HepG2 (cell line): ENCODE data around the gene POLQ. TPM values are rescaled to one million over a fixed set of nuclear protein-coding genes. Genes with fewer than 3 reads are reported as not detected.

Experiments used
- ATAC-seq: fragments of 200-7000 bp; cut with Tn5 transposase; 3 replicates; pipeline ENCODE4 v1.9.1; 2020; ENCODE audit warnings: mild to moderate bottlenecking, moderate library complexity
- BruUV-seq: library from RNA; stranded (reverse); fragments of 400-500 nt; replicated peaks from 2 replicates; lab custom pipeline; 2021; lab: Mats Ljungman, UMichigan
- CTCF ChIA-PET: fragments of 300-600 bp; formaldehyde crosslinking; extraction: SDS; loops from one replicate; lab custom pipeline; 2021; ENCODE audit warnings: low total read pairs, inconsistent platforms, low intra/inter-chr PET ratio; lab: Yijun Ruan, JAX
- POLR2A ChIA-PET: fragments of 350-600 bp; sonication (Branson Sonifier 250); formaldehyde crosslinking; loops from one replicate; lab custom pipeline; 2020; ENCODE audit warnings: antibody characterized with exemption, inconsistent platforms; lab: Yijun Ruan, JAX
- DNase-seq: peaks from one replicate; pipeline ENCODE4 v3.0.0-alpha.2; 2015; ENCODE audit warnings: low spot score
- FAIRE-seq: peaks from 3 replicates; lab custom pipeline; 2011; peaks lifted over from hg19 to GRCh38; lab: Jason Lieb, UNC
- H2AFZ ChIP-seq: one replicate; pipeline ENCODE4 v1.6.1; 2011; ENCODE audit warnings: low read length, inconsistent platforms
- H3K27ac ChIP-seq: fragments of 300-600 bp; 3 replicates; pipeline ENCODE4 v1.8.0; 2011; ENCODE audit warnings: mixed run types, mild to moderate bottlenecking, mixed read lengths, low read length, inconsistent platforms; ENCODE audit not compliant: insufficient read depth; ENCODE audit errors: extremely low read length
- H3K27me3 ChIP-seq, 2 experiments: fragments of 200-600 bp in 1 of 2; 2 replicates in 1 of 2; 3 replicates in 1 of 2; pipeline versions ENCODE4 v1.6.0 to v1.8.0; 2011; ENCODE audit warnings: low read length in 2 of 2, mild to moderate bottlenecking in 2 of 2, moderate library complexity in 2 of 2, inconsistent platforms in 1 of 2; ENCODE audit not compliant: insufficient read depth in 2 of 2, control insufficient read depth in 1 of 2
- H3K36me3 ChIP-seq, 2 experiments: fragments of 200-600 bp in 1 of 2; replicated peaks in 1 of 2; 2 replicates in 1 of 2; 3 replicates in 1 of 2; pipeline versions ENCODE4 v1.5.1 to v1.8.0; 2011; ENCODE audit warnings: low read length in 2 of 2, inconsistent platforms in 1 of 2; ENCODE audit not compliant: insufficient read depth in 2 of 2, control insufficient read depth in 1 of 2
- H3K4me1 ChIP-seq: 2 replicates; pipeline ENCODE4 v1.5.1; 2012; ENCODE audit warnings: low read length, inconsistent platforms; ENCODE audit not compliant: insufficient read depth
- H3K4me2 ChIP-seq: 2 replicates; pipeline ENCODE4 v1.6.0; 2011; ENCODE audit warnings: low read depth, low read length, inconsistent platforms
- H3K4me3 ChIP-seq, 3 experiments: fragments of 200-600 bp in 1 of 3; sonication (generic), shearing (Covaris generic) in 1 of 3; replicated peaks in 1 of 3; 2 replicates each; pipeline ENCODE4 v1.5.1; 2011 to 2016; ENCODE audit warnings: low read length in 3 of 3, inconsistent platforms in 2 of 3, low read depth in 2 of 3, mild to moderate bottlenecking in 2 of 3, control low read depth in 1 of 3, mixed read lengths in 1 of 3; ENCODE audit not compliant: insufficient read depth in 1 of 3
- H3K79me2 ChIP-seq: one replicate; pipeline ENCODE4 v1.6.1; 2011; ENCODE audit warnings: low read length, inconsistent platforms; ENCODE audit not compliant: insufficient read depth
- H3K9ac ChIP-seq: 2 replicates; pipeline ENCODE4 v1.6.0; 2011; ENCODE audit warnings: mild to moderate bottlenecking, low read depth, low read length, inconsistent platforms; ENCODE audit not compliant: insufficient read depth
- H3K9me3 ChIP-seq: 2 replicates; pipeline ENCODE4 v1.5.1; 2012; ENCODE audit warnings: mild to moderate bottlenecking, low read length
- H4K20me1 ChIP-seq: 2 replicates; pipeline ENCODE4 v1.6.0; 2011; ENCODE audit warnings: inconsistent platforms, mild to moderate bottlenecking, low read length, moderate library complexity; ENCODE audit not compliant: insufficient read depth
- AGO1 ChIP-seq: fragments of 200-400 bp; formaldehyde crosslinking; IDR thresholded peaks from 2 replicates; pipeline ENCODE4 v1.6.1; 2017; ENCODE audit warnings: mild to moderate bottlenecking, low read depth, low read length, moderate library complexity; ENCODE audit not compliant: poor library complexity, severe bottlenecking
- FOXP1 ChIP-seq, 2 experiments: fragments of 450-650 bp in 1 of 2; IDR thresholded peaks; 2 replicates each; pipeline ENCODE4 v1.6.1; 2017 to 2018; ENCODE audit warnings: antibody characterized with exemption in 1 of 2
- HDAC2 ChIP-seq: sonication (generic); formaldehyde crosslinking; IDR thresholded peaks from 2 replicates; pipeline ENCODE4 v1.4.0; 2020; ENCODE audit warnings: missing genetic modification reagents
- HIVEP1 ChIP-seq: sonication (generic); formaldehyde crosslinking; IDR thresholded peaks from 2 replicates; pipeline ENCODE4 v1.4.0; 2020; ENCODE audit warnings: mild to moderate bottlenecking, missing genetic modification reagents
- IRX3 ChIP-seq: sonication (generic); formaldehyde crosslinking; IDR thresholded peaks from 2 replicates; pipeline ENCODE4 v1.8.1; 2023; ENCODE audit warnings: mild to moderate bottlenecking, low read depth, missing genetic modification reagents, borderline replicate concordance
- JUN ChIP-seq: sonication (generic); formaldehyde crosslinking; IDR thresholded peaks from 2 replicates; pipeline ENCODE4 v1.4.0; 2020; ENCODE audit warnings: mild to moderate bottlenecking, missing genetic modification reagents
- MEIS1 ChIP-seq: sonication (generic); formaldehyde crosslinking; IDR thresholded peaks from 2 replicates; pipeline ENCODE4 v1.9.0; 2021; ENCODE audit warnings: mild to moderate bottlenecking, missing genetic modification reagents, moderate library complexity, borderline replicate concordance
- PLRG1 ChIP-seq: fragments of 450-650 bp; conservative IDR thresholded peaks from 2 replicates; pipeline ENCODE4 v1.6.1; 2016
- POGZ ChIP-seq: sonication (generic); formaldehyde crosslinking; IDR thresholded peaks from 2 replicates; pipeline ENCODE4 v1.4.0; 2020; ENCODE audit warnings: mild to moderate bottlenecking, missing genetic modification reagents
- PRMT3 ChIP-seq: sonication (generic); formaldehyde crosslinking; IDR thresholded peaks from 2 replicates; pipeline ENCODE4 v1.8.1; 2022; ENCODE audit warnings: low read depth, mild to moderate bottlenecking, moderate library complexity, missing genetic modification reagents, borderline replicate concordance
- RFX1 ChIP-seq: fragments of 450-650 bp; IDR thresholded peaks from 2 replicates; pipeline ENCODE4 v1.6.1; 2017
- SIX1 ChIP-seq: sonication (generic); formaldehyde crosslinking; IDR thresholded peaks from 2 replicates; pipeline ENCODE4 v1.4.0; 2020; ENCODE audit warnings: missing genetic modification reagents, borderline replicate concordance
- TOPORS ChIP-seq: sonication (generic); formaldehyde crosslinking; IDR thresholded peaks from 2 replicates; pipeline ENCODE4 v1.8.0; 2023; ENCODE audit warnings: mild to moderate bottlenecking, missing genetic modification reagents
- ZBTB3 ChIP-seq: sonication (generic); formaldehyde crosslinking; IDR thresholded peaks from 2 replicates; pipeline ENCODE4 v1.4.0; 2020; ENCODE audit warnings: low read depth, mild to moderate bottlenecking, moderate library complexity, missing genetic modification reagents, borderline replicate concordance
- ZFP36L2 ChIP-seq: sonication (generic); formaldehyde crosslinking; IDR thresholded peaks from 2 replicates; pipeline ENCODE4 v1.4.0; 2020; ENCODE audit warnings: missing genetic modification reagents
- ZMYM3 ChIP-seq: sonication (generic); formaldehyde crosslinking; IDR thresholded peaks from 2 replicates; pipeline ENCODE4 v1.5.1; 2020; ENCODE audit warnings: mild to moderate bottlenecking, missing genetic modification reagents
- ZNF138 ChIP-seq: sonication (generic); formaldehyde crosslinking; IDR thresholded peaks from 2 replicates; pipeline ENCODE4 v1.5.0; 2020; ENCODE audit warnings: mild to moderate bottlenecking, low read depth, missing genetic modification reagents
- ZNF251 ChIP-seq: sonication (generic); formaldehyde crosslinking; IDR thresholded peaks from 2 replicates; pipeline ENCODE4 v1.9.0; 2021; ENCODE audit warnings: mild to moderate bottlenecking, missing genetic modification reagents
- ZNF543 ChIP-seq: sonication (generic); formaldehyde crosslinking; IDR thresholded peaks from 2 replicates; pipeline ENCODE4 v1.4.0; 2020; ENCODE audit warnings: mild to moderate bottlenecking, missing genetic modification reagents
- ZNF549 ChIP-seq: sonication (generic); formaldehyde crosslinking; IDR thresholded peaks from 2 replicates; pipeline ENCODE4 v1.5.0; 2020; ENCODE audit warnings: missing genetic modification reagents
- WGBS: methylation state at CpG from one replicate; pipeline ENCODE4 v1.1.6; 2017; ENCODE audit warnings: low lambda C conversion rate; 5-methylcytosine and 5-hydroxymethylcytosine counted together
- in situ Hi-C: cut with HindIII; loops from 2 replicates; pipeline ENCODE4 v1.10.0; 2017; ENCODE audit warnings: low pct_unique_long_range_greater_than_20kb; ENCODE audit not compliant: extremely low pct_ligation_motif_present
- intact Hi-C: fragments of 100-400 bp; cut with micrococcal nuclease; formaldehyde crosslinking; loops from one replicate; pipeline ENCODE4 v1.10.0; 2022; ENCODE audit not compliant: unreplicated experiment
- polyA plus RNA-seq, 8 experiments: library from polyadenylated mRNA; depleted of rRNA in 3 of 8; stranded (reverse) in 7 of 8; unstranded in 1 of 8; fragments of >200 nt; fragmentation: Illumina TruSeq in 4 of 8; extraction: Trizol in 4 of 8; gene quantifications; 2 replicates each; pipeline versions ENCODE4 v1.2.1 to v1.2.3, GENCODE V29; 2011 to 2016; ENCODE audit warnings: low read depth in 4 of 8, missing spikeins in 1 of 8, mixed read lengths in 1 of 8; ENCODE audit not compliant: insufficient read depth in 1 of 8
- total RNA-seq, 5 experiments: library from RNA; depleted of rRNA; stranded (reverse); fragments of >200 nt; fragmentation: Illumina TruSeq; extraction: Trizol; gene quantifications; 2 replicates each; pipeline ENCODE4 v1.2.3, GENCODE V29; 2016; ENCODE audit warnings: low read depth in 1 of 5
- TF ChIP-seq, protein P1 (sequence below): sonication (generic); formaldehyde crosslinking; IDR thresholded peaks from 2 replicates; pipeline ENCODE4 v1.4.0; 2020; ENCODE audit warnings: missing genetic modification reagents
- TF ChIP-seq, protein P2 (sequence below): IDR thresholded peaks from 2 replicates; pipeline ENCODE4 v1.6.1; 2016; ENCODE audit warnings: low read depth, borderline replicate concordance

Gene POLQ
- total and polyA plus RNA-seq, 2 of the 13 experiments (the other 11 are each of a cell fraction or from before 2014, with no cell fraction given): 2.5 to 18.6 TPM

DNA sequence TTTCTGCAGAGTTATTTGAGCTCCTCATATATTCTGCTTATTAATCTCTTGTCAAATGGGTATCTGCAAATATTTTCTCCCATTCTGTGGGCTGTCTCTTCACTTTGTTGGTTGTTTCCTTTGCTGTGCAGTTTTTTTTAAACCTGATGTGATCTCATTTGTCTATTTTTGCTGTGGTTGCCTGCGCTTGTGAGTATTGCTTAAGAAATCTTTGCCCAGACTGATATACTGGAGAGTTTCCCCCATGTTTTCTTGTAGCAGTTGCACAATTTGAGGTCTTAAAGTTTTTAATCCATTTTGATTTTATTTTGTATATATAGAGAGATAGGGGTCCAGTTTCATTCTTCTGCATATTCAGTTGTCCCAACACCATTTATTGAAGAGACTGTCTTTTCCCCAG, 102.3 kb downstream of the POLQ start (continued):
- TF ChIP-seq MEIS1 (CRISPR knock-in tag) (no peak), TOPORS (CRISPR knock-in tag) (no peak), ZNF549 (CRISPR knock-in tag) (no peak), PRMT3 (CRISPR knock-in tag) (no peak), ZBTB3 (CRISPR knock-in tag) (no peak), SIX1 (CRISPR knock-in tag) (no peak), PLRG1 (no peak)

DNA sequence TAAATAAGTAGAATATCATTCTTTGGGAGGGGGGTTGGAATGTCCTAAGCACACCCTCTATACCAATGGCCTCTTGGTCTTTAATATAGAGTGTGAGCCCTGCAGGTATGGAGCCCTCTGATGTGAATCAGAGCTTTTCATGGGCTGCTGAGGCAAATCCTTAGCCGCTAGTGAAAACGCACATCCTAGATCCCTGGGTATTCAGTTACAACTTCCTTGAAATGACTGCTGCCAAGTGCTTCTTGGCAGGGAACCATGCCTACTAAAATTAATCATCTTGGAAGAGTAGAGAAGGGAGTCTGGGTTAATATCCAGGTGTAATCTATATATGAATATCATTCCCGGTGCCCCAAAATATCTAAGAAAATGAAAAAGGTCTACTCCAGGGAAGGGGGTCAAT, 109.1 kb downstream of the POLQ start:
- CTCF ChIA-PET: no interaction called here
- Histone ChIP-seq H4K20me1 (no peaks in the 10 kb centered on the region), H3K27ac (no peak overlapping the region), H3K27me3 (no peaks in the 10 kb centered on the region), H3K4me1 (no peaks in the 10 kb centered on the region)
- TF ChIP-seq ZNF251 (CRISPR knock-in tag) (no peak), HDAC2 (CRISPR knock-in tag) (no peak), ZNF138 (CRISPR knock-in tag) (no peak), IRX3 (no peak), ZMYM3 (no peak), AGO1 (no peak), RFX1 (no peak), ZNF543 (CRISPR knock-in tag) (no peak), TOPORS (CRISPR knock-in tag) (no peak), POGZ (CRISPR knock-in tag) (no peak), ZFP36L2 (CRISPR knock-in tag) (no peak), FOXP1 (IDR thresholded peaks at IDR 0.05) (no peak), FOXP1 (CRISPR knock-in tag; IDR thresholded peaks at IDR 0.05) (no peak), HIVEP1 (CRISPR knock-in tag) (no peak), JUN (CRISPR knock-in tag) (no peak)
- TF ChIP-seq, protein P1, sequence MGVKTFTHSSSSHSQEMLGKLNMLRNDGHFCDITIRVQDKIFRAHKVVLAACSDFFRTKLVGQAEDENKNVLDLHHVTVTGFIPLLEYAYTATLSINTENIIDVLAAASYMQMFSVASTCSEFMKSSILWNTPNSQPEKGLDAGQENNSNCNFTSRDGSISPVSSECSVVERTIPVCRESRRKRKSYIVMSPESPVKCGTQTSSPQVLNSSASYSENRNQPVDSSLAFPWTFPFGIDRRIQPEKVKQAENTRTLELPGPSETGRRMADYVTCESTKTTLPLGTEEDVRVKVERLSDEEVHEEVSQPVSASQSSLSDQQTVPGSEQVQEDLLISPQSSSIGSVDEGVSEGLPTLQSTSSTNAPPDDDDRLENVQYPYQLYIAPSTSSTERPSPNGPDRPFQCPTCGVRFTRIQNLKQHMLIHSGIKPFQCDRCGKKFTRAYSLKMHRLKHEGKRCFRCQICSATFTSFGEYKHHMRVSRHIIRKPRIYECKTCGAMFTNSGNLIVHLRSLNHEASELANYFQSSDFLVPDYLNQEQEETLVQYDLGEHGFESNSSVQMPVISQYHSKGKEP (CRISPR knock-in tag): no peak
- TF ChIP-seq, protein P2, sequence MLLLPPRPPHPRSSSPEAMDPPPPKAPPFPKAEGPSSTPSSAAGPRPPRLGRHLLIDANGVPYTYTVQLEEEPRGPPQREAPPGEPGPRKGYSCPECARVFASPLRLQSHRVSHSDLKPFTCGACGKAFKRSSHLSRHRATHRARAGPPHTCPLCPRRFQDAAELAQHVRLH (CRISPR knock-in tag): no peak
- TF ChIP-seq, all 625 proteins: peak for 0
- DNase-seq (no peak), FAIRE-seq (no peak), ATAC-seq (no peak)
- POLR2A ChIA-PET: no interaction called here
- H3K4me3 ChIP-seq: no peak overlapping the region
- no peaks in the 10 kb centered on the region for H3K79me2 ChIP-seq
- H3K9ac ChIP-seq: no peak overlapping the region
- BruUV-seq: no TSS peak
- in situ Hi-C loops (no loop called here), intact Hi-C loops (no loop called here)
- WGBS: 94% methylated on average over 3 of the region's 3 CpGs
- H3K4me2 ChIP-seq: no peak overlapping the region
- H3K36me3 ChIP-seq: peaks cover 1 to 19% of the 10 kb centered on the region in 2 experiments; a peak in 2 of 5 replicates
- no peaks in the 10 kb centered on the region for H3K9me3 ChIP-seq
- H2AFZ ChIP-seq: no peak overlapping the region
